Activated CD8-positive, alpha-beta T cell treated with anti-CD3 and anti-CD28 coated beads for 36 hours (primary cell): ENCODE data around the gene RNF207. TPM values are rescaled to one million over a fixed set of nuclear protein-coding genes. Genes with fewer than 3 reads are reported as not detected.
A peak's percentile ranks its signal among the peaks of the same experiment; 100 is the strongest.

Source experiments
- ATAC-seq: fragments of 200-7000 bp; cut with Tn5 transposase; one replicate; pipeline ENCODE4 v1.10.0; 2021; ENCODE audit warnings: mild to moderate bottlenecking, moderate library complexity
- CTCF ChIA-PET: fragments of 350-600 bp; sonication (Branson Sonifier 250); formaldehyde crosslinking; loops from one replicate; lab custom pipeline; 2021; ENCODE audit warnings: antibody characterized with exemption; lab: Charles Lee
- POLR2A ChIA-PET: fragments of 350-600 bp; sonication (Branson Sonifier 250); formaldehyde crosslinking; loops from one replicate; lab custom pipeline; 2021; ENCODE audit warnings: antibody characterized with exemption; lab: Charles Lee
- DNase-seq: peaks from one replicate; pipeline ENCODE4 v3.0.0-alpha.2; 2020
- H3K27ac Mint-ChIP-seq: one replicate; pipeline ENCODE4 v1.8.0; 2021; ENCODE audit warnings: mild to moderate bottlenecking, mixed read lengths
- H3K27me3 Mint-ChIP-seq: one replicate; pipeline ENCODE4 v1.8.0; 2021; ENCODE audit warnings: mixed read lengths
- H3K36me3 Mint-ChIP-seq: one replicate; pipeline ENCODE4 v1.8.0; 2021; ENCODE audit warnings: low read depth, mixed read lengths
- H3K4me1 Mint-ChIP-seq: one replicate; pipeline ENCODE4 v1.8.0; 2021; ENCODE audit warnings: low read depth, mixed read lengths
- H3K4me3 Mint-ChIP-seq: one replicate; pipeline ENCODE4 v1.8.0; 2021; ENCODE audit warnings: mild to moderate bottlenecking, moderate library complexity, mixed read lengths
- H3K9me3 Mint-ChIP-seq: one replicate; pipeline ENCODE4 v1.8.0; 2021; ENCODE audit warnings: mixed read lengths
- intact Hi-C: fragments of 100-400 bp; cut with micrococcal nuclease; formaldehyde crosslinking; loops from one replicate; pipeline ENCODE4 v1.10.0; 2022
- total RNA-seq, 2 experiments: library from RNA; stranded (reverse); gene quantifications; one replicate each; pipeline ENCODE4 v1.2.3, GENCODE V29; 2021
- TF ChIP-seq, protein P1 (sequence below): fragments of 200-600 bp; IDR thresholded peaks from one replicate; pipeline ENCODE4 v1.8.0; 2022; ENCODE audit warnings: antibody characterized with exemption, mild to moderate bottlenecking

Gene RNF207
- total RNA-seq, 2 experiments from 2014 or later = 4.9 to 9.9 TPM

DNA sequence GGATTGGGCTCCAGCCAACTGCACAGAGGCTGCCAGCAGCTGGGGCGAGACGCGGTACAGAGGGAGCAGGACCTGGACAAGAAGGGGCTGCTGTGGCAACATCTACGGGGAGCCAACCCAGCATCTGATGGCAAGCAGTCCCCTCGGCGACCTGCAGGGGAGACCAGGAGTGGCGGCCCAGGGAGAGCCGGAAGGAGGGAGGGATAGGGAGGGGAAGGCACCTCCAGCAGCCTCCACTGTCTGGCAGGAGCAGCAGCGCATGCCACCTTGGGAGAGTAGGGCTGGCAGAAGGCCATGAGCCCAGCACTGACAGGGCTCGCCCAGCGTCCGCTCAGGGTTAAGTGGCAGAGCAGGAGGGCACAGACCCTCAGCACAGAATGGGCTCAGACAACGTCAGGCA, 43.1 kb upstream of the RNF207 start:
- ATAC-seq (no peak), DNase-seq (no peak)
- intact Hi-C loops = no loop called here
- TF ChIP-seq, protein P1, sequence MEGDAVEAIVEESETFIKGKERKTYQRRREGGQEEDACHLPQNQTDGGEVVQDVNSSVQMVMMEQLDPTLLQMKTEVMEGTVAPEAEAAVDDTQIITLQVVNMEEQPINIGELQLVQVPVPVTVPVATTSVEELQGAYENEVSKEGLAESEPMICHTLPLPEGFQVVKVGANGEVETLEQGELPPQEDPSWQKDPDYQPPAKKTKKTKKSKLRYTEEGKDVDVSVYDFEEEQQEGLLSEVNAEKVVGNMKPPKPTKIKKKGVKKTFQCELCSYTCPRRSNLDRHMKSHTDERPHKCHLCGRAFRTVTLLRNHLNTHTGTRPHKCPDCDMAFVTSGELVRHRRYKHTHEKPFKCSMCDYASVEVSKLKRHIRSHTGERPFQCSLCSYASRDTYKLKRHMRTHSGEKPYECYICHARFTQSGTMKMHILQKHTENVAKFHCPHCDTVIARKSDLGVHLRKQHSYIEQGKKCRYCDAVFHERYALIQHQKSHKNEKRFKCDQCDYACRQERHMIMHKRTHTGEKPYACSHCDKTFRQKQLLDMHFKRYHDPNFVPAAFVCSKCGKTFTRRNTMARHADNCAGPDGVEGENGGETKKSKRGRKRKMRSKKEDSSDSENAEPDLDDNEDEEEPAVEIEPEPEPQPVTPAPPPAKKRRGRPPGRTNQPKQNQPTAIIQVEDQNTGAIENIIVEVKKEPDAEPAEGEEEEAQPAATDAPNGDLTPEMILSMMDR = peak; percentile 10
- H3K36me3 Mint-ChIP-seq = no peaks in the 10 kb centered on the region
- ChIA-PET POLR2A (no interaction called here), CTCF (no interaction called here)
- no peak overlapping the region for H3K4me3 Mint-ChIP-seq
- no peaks in the 10 kb centered on the region for H3K9me3 Mint-ChIP-seq
- H3K4me1 Mint-ChIP-seq = no peaks in the 10 kb centered on the region
- no peak overlapping the region for H3K27ac Mint-ChIP-seq
- H3K27me3 Mint-ChIP-seq = peaks cover 17% of the 10 kb centered on the region

DNA sequence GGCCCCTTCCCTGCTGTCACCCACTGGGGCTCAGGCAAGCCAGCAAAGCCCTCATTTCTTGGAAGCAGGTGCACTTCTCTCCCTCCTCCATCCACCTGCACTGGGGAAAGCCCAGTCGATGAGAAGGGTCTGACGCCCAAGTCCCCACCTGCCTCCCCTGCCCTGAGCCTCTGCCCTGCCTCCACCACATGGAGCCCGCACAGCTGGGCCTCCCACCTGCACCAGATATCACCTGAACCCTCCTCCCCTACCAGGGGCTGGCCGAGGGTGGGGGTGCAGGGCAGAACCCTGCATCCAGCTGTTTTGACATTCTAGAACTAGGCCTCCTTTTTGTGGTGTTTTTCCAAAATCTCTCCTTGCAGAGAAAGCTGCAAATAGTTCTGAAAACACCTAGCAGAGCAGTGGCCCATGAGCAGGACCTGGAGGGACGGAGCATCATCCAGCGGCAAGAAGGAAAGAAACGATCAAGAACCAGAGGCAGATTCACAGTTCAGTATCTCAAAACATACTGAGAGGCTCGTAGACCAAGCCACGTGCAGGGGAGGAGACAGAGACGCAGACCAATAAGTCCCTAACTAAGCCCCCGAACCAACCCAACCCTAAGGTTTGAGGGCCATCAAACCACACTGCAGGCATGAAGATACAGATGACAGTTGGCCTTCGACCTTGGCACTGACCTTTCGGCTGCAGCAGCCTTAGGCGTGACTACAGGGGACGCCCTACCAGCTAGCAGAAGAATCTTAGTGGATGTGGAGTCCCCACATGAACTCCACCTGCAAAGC, 42.5 kb upstream of the RNF207 start:
- Mint-ChIP-seq H3K27me3 (peaks cover 14% of the 10 kb centered on the region), H3K4me3 (no peak overlapping the region), H3K27ac (no peak overlapping the region), H3K4me1 (no peaks in the 10 kb centered on the region), H3K9me3 (no peaks in the 10 kb centered on the region), H3K36me3 (no peaks in the 10 kb centered on the region)
- ChIA-PET POLR2A (no interaction called here), CTCF (no interaction called here)
- TF ChIP-seq, protein P1 = no peak
- intact Hi-C loops = no loop called here
- ATAC-seq (no peak), DNase-seq (no peak)

DNA sequence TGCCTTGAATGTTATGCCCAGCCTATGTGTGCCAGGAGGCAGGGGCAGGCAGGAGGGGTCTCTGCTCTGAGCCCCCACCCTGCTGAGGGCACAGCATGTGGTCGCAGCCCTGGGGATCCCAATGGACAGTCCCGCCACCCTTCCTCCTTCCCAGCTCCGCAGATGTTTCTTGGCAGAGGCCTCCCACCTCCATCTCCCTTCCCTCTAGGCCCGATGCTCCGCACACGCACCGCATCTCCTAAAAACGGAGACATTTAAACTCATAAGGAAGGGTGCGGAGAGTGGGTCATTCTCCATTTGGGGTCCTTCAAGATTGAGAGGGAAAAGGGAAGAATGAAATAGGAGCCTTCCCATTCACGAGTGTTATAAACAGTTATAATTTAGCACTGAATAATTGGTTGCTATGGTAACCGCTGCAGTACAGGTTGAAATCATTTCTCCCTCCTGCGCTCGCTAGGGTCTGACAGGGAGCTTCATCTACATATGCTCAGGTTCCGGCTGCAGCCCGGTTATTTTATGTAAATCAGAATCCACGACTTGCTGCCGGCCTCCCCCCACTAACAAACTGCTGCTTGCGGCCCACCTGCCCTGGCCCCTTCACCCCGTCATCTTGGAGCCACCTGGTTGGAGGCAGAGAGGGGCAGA, 41.8 kb upstream of the RNF207 start:
- intact Hi-C loops = no loop called here
- DNase-seq (no peak), ATAC-seq (no peak)
- ChIA-PET CTCF (no interaction called here), POLR2A (no interaction called here)
- Mint-ChIP-seq H3K9me3 (no peaks in the 10 kb centered on the region), H3K27me3 (peaks cover 13% of the 10 kb centered on the region), H3K27ac (no peak overlapping the region), H3K4me1 (no peaks in the 10 kb centered on the region), H3K4me3 (no peak overlapping the region), H3K36me3 (no peaks in the 10 kb centered on the region)
- TF ChIP-seq, protein P1 = no peak

DNA sequence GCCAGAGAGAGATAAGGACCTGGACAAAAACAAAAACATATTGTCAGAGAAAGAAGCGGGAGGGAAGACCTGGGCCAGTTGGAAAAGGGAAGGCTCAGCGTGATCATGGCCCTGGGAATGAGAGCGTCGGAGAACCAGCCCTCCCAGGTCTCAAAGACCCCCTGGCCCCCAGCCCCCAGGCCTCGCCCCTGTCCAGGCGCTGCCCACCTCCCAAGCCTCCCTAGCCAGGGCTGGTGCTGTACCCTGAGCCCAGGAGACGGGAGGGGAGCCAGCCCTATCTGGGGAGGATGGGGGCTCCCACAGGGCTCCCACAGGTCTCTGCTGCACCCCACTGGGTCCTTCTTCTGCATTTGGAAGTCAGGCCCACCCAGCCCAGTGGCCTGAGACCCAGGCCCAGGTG, 40.9 kb upstream of the RNF207 start:
- TF ChIP-seq, protein P1 = no peak
- ChIA-PET CTCF (no interaction called here), POLR2A (no interaction called here)
- no peak overlapping the region for H3K27ac Mint-ChIP-seq
- H3K36me3 Mint-ChIP-seq = no peaks in the 10 kb centered on the region
- H3K9me3 Mint-ChIP-seq = no peaks in the 10 kb centered on the region
- no peak for ATAC-seq
- peaks cover 8% of the 10 kb centered on the region for H3K27me3 Mint-ChIP-seq
- intact Hi-C loops = no loop called here
- no peaks in the 10 kb centered on the region for H3K4me1 Mint-ChIP-seq
- H3K4me3 Mint-ChIP-seq = no peak overlapping the region
- DNase-seq = no peak

DNA sequence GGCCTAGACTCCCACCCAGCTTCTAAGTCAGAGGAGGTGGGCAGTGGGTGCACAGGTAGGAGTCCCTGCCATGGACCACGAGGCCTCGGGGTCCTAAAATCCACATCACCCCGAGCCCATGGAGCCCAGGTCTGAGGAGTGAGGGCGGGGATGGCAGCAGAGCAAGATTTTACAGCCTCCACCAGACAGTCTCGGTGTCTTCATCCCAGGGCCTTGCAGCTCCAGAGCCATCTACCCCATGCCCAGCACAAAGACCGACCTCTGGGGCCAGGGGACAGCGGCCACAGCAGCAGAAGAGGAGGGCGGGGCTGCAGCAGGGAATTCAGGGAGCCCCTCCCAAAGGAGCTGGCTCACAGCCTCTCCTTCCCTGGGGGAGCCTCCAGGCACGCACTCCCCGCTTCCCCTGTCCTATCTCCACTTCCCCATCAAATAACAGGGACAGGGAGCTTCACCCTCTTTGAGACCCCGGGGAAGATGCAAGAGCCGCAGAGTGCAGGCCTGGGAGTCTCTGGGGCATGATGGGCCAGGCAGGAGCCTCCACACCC, 40.4 kb upstream of the RNF207 start:
- ATAC-seq (no peak), DNase-seq (no peak)
- Mint-ChIP-seq H3K4me3 (no peak overlapping the region), H3K4me1 (no peaks in the 10 kb centered on the region), H3K9me3 (no peaks in the 10 kb centered on the region), H3K27me3 (peaks cover 8% of the 10 kb centered on the region), H3K36me3 (no peaks in the 10 kb centered on the region), H3K27ac (no peak overlapping the region)
- CTCF ChIA-PET = no interaction called here
- intact Hi-C loops = no loop called here
- POLR2A ChIA-PET = no interaction called here
- TF ChIP-seq, protein P1 = no peak
